AG10803 (cell line): ENCODE measurements around the gene SLC29A2.

Experiments used
- DNase-seq: peaks from one replicate; pipeline ENCODE4 v3.0.0; 2010; ENCODE audit warnings: low read depth
- H3K4me3 ChIP-seq: 2 replicates; pipeline ENCODE4 v1.5.1; 2011; ENCODE audit warnings: mild to moderate bottlenecking, low read length, control low read depth
- CTCF ChIP-seq: conservative IDR thresholded peaks from 2 replicates; pipeline ENCODE4 v1.5.1; 2011; ENCODE audit warnings: mild to moderate bottlenecking, low read length, control low read depth, inconsistent platforms

The SLC29A2 gene

GRCh38 chr11:66415423-66415822 is 43.9 kb upstream of the SLC29A2 start:
- H3K4me3 ChIP-seq = no peak overlapping the region
- DNase-seq = no peak
- TF ChIP-seq CTCF = no peak

DNA sequence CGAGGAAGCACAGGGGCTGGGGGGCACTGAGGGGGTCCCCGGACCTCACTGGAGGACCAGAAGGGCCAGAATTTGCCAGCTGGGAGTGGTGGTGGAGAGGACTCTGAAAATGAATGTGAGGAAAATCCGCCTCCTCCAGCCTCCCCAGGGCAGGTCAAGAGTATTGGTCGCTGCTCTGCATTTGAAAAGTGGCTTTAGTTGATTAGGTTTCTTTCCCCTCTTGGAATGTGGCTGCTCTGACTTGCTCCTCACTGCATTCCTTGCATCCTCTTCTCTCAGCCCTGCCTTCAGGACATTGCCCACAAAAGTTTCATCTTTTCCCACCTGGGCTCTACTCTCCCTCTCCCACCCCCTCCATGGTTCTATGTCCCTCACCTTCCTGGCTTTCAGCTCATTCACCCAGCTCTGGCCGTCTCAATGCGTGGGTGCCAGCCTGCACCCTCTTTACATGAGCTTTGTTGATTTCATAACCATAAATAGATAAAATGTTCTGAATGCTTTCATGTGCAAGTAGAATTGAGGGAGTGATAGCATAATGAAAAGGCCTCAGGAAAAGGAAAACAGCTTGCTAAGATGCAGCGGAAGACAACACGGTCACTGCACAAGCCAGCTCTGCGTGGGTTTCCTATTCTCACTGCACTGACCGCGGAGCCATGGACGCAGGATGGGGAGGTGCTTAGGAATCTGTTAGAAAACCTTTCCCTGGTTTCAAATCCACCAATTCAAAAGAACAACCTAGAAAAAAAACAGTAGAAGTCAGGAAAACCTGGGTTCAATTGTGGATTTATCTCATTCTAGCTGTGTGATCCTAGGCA is 42.8 kb upstream of the SLC29A2 start:
- no peak for TF ChIP-seq CTCF
- no peak overlapping the region for H3K4me3 ChIP-seq
- no peak for DNase-seq

GRCh38 chr11:66413167-66413566 is 41.6 kb upstream of the SLC29A2 start:
- no peak for DNase-seq
- no peak for TF ChIP-seq CTCF
- no peak overlapping the region for H3K4me3 ChIP-seq

DNA sequence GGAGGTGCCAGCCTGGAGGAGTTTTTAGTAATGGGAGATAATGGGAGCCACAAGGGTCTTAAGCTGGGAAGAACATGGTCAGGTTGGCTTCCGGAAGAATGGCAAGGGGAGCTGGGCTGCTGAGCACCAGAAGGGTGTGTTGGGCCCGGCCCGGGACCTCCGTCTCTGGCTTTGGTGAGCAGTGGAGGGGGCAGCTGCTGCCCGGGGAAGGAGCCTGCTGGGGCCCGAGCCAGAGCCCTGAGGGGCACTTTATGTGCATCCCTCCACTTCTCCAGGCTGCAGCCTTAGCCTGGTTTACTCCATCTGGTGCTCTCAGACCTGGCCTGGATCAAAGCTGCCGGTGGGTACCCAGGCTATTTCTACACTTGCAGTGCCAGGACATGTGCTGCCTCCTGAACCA is 40.5 kb upstream of the SLC29A2 start:
- no peak for DNase-seq
- H3K4me3 ChIP-seq = no peak overlapping the region
- TF ChIP-seq CTCF = no peak

DNA sequence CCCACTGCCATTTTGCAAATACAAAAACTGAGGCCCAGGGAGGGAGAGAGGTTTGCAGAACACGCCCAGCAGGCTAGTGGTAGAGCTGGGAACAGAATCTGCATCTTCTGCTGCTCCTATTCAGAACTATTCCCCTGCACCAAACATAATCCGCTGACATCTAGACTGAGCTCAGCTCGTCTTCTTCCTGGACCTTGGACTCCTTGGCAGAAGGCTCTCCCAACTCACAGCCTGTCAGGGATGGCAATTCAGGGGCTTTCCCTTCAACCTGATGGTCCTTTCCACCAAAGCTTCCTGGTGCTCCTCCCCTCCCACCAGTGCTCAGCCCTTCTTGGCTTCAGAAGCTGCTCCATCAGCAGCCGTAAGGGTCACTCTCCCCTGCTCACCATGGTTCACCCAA is 39.8 kb upstream of the SLC29A2 start:
- DNase-seq = no peak
- H3K4me3 ChIP-seq = no peak overlapping the region
- TF ChIP-seq CTCF = no peak

DNA sequence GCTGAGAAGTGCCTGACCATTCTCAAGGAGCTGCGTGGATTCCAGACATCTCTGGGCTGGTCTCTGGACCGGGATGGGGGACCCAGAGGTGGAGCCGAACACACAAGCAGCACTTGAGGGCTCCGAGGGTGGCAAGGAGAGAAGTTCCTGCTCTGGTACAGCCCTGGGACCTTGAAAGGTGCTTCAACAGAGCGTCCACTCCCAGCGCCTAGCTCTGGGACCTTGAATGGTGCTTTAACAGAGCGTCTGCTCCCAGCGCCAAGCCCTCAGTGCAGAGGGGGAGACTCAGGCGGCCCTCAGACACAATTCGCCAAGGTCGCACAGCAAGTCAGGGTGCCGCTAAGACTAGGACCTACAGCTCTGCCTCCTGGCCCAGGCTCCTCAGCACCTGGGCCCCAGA is 38.6 kb upstream of the SLC29A2 start:
- no peak for TF ChIP-seq CTCF
- no peak for DNase-seq
- H3K4me3 ChIP-seq = no peak overlapping the region

- no peak for TF ChIP-seq CTCF
- peak overlapping the region; percentile 22 for H3K4me3 ChIP-seq
- DNase-seq = no peak
Observed at GRCh38 chr11:66409226-66409625, 37.7 kb upstream of the SLC29A2 start.
